ENCODE results near the gene NCKAP5.

The NCKAP5 gene

DNA sequence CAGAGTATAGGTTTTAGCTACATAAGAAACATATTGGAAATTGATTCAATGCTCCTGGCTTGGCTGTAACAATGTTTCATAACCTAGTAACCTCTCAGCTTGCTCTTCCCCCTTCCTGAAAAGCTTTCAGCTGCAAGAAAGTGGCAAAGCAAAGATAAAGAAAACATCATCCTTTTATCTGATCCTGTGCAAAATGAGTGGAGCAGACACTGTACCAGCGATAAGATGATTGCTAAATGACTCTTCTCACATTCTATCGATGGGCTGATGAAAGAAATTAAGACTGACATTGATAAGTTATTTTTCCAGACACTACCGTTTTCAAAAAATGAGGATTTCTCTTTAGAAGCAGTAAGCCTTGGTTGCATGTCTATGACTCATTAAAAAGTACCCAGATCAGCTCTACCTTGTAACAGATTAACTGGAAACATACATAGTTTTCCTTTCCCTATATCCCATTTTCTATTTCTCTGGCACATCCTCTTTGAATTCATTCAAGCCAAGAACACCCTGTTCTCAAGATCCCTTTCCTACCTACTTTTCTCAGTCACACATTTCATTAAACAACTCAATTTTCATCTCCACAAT lies 811.2 kb downstream of the NCKAP5 start:
- no peak for DNase-seq (ENCODE audit: low read depth in 2 of 2)

DNA sequence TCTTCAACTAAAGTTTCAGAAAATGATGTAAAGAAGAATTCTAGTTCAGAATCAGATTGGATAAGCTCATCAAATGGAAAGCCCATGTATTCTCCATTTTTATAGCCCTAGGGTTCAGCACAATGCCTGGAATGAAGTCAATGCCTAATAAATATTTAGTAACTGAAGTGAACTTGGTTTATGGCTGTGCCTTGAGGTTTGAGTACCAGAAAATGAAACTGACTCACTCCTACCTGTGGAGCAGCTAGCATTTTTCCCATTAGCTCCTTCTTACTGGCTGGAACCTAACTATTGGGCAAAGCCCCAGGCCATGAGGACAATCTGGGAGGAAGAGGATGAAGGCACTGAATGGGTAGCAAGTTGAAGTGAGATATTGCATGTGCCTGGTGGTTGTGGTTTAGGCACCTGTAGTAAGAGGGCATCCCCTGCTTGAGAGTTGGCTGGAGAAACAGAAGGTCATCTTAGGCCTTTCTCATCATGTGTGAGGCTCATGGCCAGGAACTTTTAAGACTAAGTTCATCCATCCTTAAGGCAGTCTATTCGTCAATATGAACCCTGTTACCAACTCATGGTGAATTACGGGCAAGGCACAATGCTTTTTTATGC lies 813.3 kb downstream of the NCKAP5 start:
- no peak for DNase-seq (ENCODE audit: low read depth in 2 of 2)

DNA sequence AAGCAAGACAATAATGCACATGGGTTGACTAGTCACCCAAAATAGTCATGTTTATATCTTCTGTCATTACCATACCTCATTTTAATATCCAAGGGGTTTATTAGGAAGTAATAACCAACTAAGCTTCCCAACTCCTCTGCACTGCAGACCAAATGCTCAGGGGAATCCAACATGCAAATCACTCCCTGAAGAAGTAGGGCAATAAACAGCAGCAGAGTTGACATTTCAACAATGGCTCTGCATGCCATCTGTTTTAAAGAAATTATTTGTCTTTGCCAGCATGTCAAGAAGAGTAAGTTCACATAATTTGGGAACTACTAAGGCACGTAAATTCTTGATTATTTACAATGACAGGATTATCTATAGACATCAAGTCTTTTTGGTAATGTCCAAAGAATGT lies 813.9 kb downstream of the NCKAP5 start:
- DNase-seq (ENCODE audit: low read depth in 2 of 2) = no peak

DNA sequence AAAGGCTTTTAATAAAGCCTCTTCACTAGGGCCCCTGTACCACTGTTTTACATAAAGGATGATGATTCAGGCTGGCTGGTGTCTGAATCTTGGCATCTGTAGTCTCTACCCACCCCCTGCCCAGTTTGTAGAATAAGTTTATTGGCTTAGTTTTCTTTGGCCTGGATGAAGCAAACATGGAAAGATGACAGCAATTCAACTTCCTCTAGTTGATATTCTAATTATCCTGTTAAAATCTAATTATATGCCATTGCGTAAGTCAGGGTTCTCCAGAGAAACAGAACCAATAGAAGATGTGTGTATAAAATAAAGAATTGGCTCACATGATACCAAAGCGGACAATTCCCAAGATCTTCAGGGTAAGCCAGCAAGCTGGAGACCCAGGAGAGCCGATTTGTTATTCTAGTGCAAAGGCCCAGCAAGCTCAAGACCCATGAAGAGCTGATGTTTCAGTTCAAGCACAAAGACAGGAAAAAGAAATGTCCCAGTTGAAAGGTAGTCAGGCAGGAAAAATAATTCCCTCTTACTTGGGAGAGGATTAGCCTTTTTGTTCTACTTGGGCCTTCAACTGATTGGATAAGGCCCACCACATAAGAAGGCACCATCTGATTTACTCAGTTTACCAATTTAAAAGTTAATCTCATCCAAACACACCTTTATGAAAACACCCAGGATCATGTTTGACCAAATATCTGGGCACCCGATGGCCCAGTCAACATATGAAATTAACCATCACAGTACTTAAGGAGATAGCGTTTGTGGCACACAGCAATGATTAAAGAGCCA lies 815.6 kb downstream of the NCKAP5 start:
- no peak for DNase-seq (ENCODE audit: low read depth in 2 of 2)

DNA sequence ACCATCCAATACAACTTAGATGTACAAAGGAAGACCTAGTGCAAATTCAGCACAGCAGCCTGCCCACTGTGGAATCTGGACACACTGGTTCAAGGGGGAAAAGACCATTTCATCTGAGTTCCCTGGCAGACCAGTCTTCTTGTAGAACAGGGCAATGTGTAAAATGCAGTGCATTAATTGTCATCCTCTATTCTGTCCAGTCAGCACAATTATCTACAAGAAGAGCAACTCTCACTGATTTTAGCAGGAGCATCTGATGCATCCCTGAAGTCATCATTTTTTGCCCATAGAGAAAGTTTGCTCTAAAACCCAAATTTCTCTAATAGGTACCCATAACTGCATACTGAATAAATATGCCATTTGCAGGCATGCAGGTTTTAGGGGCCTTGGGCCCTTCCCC lies 816.4 kb downstream of the NCKAP5 start:
- DNase-seq (ENCODE audit: low read depth in 2 of 2) = no peak

DNA sequence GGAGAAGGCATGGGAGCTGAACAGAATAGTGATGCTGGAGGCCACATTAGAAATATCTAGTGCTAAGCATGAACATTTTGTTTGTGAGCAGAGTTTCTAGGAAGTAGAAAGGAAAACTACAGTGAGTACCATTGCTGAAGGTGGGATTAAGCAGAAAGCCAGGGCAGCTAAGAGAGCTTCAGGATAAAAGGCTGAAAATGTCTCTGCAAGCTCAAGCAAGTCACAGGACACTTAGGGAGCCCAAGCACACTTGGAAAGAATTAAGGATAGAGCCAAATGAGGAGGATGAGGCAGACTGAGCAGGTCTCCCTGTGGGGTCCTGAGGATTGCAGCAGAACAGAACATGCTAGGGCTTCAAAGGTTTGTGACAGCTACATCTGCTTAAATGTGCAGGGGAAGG lies 817.7 kb downstream of the NCKAP5 start:
- no peak for DNase-seq (ENCODE audit: low read depth in 2 of 2)

DNA sequence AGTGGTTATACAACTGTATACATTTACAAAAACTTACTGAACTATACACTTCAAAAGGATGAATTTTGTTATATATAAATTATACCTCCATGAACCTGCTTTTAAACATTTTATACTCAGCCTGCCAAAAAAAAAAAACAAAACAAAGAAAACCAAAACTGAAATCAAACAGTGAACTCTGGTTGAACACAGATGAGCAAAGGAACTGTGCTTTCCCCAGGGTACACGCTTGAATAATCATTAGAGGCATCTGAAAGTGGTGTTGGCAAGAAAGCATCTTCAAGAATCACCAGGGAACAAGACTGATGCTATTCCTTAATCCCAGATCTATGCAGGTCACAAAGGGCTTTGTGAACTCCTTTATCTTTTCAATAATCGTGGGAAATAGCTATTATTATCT lies 821.2 kb downstream of the NCKAP5 start:
- DNase-seq (ENCODE audit: low read depth in 2 of 2) = no peak

DNA sequence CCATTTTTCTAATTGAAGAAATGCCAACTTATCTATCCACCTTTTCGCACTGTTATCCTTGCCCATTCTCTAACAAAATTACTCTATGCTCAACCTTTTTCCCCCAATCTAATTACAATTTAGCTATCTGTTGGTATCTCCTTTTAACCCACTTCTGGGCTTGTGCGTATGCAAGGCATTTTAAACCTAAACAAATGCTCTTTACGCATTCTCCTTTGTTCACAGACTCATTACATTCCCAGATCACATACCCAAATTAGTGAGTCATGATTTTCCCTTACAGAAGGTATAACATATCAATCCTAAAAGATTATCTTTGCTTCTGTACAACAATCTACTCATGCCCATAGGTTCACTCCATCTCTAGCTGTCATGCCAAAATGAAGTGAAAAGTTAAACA lies 826.5 kb downstream of the NCKAP5 start:
- no peak for DNase-seq (ENCODE audit: low read depth in 2 of 2)

DNA sequence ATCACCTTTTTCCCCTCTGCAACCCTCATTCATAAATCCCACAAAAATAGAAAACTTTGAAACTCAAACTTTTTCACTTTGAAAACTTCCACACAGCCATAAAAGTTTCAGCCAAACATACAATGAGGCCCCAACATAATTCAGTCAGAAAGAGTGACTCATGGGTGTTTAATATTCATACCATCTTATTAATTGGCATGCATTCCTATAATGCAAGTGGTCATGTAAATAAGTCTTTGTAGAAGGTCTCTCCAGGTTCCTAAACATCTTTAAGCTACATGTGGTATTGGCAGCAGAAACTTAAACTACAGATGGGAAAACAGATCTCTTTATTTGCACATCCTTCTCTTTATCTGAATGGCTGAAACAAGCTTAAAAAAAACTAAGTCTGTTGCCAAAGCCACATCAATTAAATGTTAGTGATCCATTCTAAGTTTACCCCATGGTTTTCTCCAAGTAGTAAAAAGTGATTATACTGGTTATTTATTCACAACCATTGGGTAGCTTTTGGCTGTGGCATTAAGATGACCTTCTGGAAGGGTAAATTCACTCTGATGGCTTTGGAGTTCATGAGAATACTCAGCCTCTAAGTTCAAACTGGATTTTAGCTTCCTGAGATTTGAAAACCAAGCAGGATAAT lies 828.1 kb downstream of the NCKAP5 start:
- DNase-seq (ENCODE audit: low read depth in 2 of 2) = no peak

DNA sequence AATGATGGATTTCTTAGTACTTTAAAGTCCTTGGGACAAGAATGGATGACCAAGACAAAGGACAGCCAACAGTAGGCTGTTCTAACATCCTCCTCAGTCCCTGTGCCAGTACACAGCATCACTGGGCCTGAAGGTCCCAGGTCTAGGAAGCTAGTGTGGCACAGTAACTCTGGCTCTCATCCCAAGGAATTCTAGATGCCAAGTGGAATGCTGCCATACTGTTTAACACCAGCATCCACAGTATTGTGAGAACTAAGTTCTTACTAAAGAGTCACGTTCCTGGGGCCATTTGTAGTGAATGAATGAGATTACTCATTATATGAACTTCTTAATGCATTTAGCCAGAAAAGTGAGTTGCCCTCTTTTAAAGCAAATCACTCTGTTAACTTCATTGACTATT lies 830.0 kb downstream of the NCKAP5 start:
- no peak for DNase-seq (ENCODE audit: low read depth in 2 of 2)

DNA sequence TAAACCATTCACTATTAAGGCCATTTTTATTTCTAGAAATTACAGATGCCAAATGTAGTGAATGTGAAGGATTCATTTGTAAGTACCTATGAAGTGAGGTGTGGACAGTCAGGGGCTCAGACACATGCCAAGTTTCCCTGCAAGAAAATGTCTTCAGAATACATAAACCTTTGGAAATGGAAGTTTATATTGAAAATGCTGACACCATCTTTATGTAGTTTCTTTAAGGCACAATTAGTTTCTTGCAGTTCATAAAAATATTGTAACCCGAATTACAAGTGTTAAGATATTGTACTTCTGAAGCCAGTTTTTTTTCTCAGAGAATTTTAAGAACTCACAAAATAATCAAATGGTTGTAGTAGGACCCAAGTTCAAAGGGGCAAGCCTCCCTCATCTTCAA lies 832.2 kb downstream of the NCKAP5 start:
- DNase-seq (ENCODE audit: low read depth in 2 of 2) = no peak

DNA sequence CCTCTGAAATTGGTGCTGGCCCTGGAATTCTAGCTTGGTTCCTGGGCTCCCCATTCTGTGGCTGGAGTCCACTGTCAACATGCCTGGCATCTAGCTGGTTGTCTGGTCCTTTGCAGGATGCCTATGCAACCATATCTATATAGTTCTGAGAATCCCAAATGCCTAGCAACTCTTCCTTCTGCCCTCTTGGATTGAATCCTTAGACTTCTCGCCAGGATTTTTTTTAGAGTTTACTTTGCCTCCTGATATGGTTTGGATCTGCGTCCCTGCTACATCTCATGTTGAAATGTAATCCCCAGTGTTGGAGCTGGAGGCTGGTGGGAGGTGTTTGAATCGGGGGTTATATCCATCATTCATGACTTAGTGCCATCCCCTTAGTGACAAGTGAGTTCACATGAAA lies 833.3 kb downstream of the NCKAP5 start:
- no peak for DNase-seq (ENCODE audit: low read depth in 2 of 2)

DNA sequence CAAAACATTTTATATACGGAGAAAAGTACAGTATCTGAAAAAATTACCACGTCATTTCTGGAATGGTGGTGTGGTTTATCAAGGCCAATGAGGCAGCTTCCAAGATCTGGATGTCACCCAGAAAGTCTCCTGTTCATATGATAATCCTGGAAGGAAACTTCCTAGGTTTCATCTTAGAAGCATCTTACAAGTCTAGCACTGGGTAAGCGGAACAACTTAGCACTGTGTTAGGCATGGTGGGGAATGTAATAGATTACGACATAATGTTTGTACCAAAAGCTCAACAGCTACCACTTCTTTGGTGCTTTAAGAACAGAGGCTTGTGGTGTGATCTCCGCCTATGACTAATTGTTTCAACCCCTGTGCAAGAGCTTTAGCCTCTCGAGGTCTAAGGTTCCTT lies 835.2 kb downstream of the NCKAP5 start:
- DNase-seq (ENCODE audit: low read depth in 2 of 2) = no peak

DNA sequence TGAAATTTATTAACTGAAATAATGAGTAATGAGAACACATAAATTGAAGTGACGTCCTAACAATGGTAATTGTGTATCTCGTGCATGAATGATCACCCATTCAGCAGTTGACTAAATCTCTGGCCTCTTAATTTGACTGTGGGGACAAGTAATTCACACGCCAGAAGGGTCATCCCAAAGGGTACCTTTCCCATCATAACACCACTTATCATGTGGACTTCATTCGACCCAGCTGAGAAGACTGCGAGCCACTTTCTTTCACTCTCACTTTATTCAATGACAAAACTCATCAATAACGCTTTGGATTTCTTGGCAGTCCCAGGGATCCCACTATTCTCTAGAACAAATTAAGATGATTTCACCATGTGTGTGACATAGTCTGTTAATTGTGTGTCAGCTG lies 835.6 kb downstream of the NCKAP5 start:
- DNase-seq (ENCODE audit: low read depth in 2 of 2) = no peak

DNA sequence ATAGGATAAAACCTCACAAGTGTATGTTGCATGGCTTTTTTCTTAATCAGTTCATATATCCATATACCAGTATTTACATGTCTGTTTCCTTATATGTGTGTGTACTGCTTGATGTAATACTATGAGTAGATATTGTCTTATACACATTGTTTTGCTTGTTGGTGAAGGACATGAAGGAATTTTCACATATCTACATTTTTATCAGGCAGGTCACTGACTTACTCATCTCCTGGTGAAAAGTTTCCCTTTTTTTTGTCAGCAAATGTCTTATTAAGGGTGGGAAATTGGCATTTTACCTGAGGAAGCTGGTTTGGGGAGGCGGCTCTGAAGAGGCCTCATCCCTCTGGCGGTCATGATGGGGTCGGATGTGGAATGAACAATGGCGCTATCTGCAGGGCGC lies 836.8 kb downstream of the NCKAP5 start:
- DNase-seq (ENCODE audit: low read depth in 2 of 2) = no peak

DNA sequence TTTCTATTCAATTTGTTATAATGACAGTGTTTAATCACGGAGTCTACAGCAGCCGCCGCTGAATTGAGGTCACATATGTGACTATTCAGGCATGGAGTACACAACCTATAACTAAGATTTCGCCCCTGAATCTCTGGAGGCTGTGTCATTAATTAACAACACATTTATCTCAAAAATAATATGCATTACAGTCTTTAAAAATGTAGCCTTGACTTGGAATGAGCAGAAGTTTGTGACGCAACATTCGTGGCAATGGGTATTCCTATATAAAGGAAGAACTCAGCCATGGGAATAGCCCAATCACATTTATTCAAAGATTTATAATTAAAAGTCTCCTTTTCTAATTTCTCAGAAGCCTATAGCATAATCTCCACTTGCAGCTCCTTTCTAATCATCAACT lies 837.7 kb downstream of the NCKAP5 start:
- no peak for DNase-seq (ENCODE audit: low read depth in 2 of 2)

DNA sequence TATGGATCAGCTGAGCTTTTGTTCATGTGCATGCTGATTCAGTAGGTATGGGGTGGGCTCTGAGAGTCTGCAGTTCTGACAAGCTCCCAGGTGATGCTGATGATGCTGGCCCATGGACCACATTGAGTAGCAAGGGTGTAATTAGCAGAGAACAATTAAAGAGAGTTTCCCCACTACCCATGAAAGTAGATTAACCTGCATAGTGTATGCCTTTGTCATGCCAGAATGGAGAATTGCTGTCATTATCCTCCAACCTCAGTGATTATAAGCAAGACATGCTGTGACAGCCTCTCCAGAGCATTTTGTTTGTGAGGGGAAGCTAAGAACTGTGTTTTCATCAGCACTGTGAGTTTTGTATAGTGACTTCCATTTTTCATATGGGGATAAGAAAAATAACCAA lies 838.7 kb downstream of the NCKAP5 start:
- no peak for DNase-seq (ENCODE audit: low read depth in 2 of 2)

DNA sequence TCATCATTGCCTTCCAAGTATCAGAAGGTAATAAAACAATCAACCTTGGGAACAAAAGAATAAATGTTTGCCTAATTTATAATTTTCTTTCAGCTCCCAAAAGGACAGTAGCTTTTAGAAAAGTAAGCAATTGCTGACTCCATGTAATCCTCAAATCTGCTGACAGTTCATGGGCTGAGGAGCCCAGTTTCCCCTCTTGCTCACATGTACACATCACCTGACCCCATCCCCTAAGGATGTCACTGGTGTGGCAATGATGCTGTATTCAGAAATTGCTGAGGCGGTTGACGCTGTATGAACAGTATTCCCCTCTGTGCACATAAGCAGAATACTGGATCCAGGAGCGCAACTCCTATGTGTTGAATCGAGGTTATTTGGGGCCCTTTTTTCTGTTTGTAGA lies 842.1 kb downstream of the NCKAP5 start:
- DNase-seq (ENCODE audit: low read depth in 2 of 2) = no peak

DNA sequence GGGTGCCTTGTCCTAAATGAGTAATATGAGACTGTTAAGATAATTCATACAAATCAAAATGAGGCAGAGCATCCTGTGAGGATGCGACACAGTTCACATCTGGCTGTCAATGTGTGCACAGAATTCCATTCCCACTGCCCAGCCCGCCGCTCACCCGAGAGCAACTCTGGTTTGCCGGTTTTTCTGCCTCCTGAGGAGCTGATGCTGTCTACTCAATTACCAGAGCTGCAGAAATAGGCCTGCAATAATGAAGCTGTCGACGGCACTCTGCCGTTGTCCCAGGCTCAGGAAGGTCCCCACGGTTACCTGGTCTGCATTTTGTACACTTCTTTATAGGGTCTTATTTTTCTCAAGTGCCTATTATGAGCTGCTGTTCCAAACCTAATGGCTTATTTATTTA lies 842.5 kb downstream of the NCKAP5 start:
- DNase-seq (ENCODE audit: low read depth in 2 of 2) = no peak

DNA sequence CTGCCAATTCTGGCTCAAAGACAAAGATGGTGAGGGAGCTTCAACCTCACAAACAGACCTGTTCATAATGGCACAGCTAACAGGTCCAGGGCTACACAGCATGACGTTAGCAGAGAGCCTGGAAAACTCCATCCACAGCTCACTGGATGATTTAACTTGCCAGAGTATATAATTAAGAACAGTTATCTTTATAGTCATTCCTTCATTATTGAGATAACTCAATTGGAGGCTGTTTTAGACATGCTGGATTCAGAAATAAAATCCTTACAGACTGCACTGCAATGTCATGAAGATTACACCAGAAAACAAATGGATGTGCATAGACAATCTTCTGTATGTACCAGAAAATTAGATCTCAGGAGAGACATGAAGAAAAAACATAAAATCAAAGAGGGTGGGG lies 843.1 kb downstream of the NCKAP5 start:
- DNase-seq (ENCODE audit: low read depth in 2 of 2) = no peak

DNA sequence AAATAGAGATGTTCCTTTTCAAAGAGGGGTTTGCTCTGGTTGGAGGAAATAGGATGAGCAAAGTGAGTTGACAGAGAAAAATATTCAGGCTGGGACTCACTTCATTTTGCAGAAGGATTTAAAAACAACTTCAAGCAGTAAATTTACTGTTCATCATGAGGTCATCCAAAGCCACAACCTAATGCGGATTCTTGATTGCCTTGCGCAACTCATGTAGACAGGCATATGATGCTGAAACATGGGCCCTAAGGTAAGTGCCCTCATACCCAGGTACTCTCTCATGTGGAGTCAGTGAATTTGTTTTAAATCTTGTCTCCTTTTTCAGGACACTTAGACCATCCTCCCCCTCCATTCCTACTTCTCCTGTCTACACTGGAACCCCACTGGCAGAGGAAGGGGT lies 846.3 kb downstream of the NCKAP5 start:
- no peak for DNase-seq (ENCODE audit: low read depth in 2 of 2)

DNA sequence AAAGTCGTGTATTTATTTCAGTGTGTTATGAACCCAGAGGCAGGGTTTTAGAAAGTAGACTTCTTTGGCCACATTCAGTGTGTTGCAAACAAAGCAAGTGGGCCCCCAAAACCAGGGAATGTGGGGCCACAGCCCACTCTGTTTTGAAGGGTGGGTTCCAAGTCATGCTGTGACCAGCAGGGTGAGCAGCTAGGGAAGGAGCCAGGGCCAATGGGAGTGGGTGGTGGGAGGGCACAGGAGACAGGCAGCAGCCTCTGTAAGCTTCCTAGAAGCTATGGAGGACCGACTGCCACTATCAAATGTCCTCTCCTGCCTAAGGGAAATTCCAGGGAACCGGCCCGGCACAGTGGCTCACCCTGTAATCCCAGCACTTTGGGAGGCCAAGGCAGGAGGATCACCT lies 847.9 kb downstream of the NCKAP5 start:
- no peak for DNase-seq (ENCODE audit: low read depth in 2 of 2)

DNA sequence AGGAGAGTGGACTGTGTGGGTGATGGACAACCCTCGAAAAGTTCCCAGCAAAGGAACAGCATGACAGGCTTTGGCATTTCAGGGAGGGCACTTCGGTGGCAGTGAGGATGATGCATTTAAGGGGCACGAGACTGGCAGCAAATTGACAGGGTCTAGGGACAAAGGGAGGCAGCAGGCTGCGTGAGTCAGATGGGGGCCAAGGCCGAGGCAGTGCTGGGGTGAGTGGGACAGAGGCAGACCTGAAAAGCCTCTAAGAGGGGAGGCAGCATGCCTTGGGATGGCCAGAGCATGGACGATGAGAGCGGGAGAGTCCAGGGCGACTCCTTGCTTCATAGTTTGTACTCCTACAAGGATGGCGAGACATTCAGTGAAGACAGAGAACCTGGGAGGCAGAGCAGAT lies 848.8 kb downstream of the NCKAP5 start:
- no peak for DNase-seq (ENCODE audit: low read depth in 2 of 2)
